HepG2 (cell line): ENCODE results near the gene DNAJA2. TPM values are rescaled to one million over a fixed set of nuclear protein-coding genes. Genes with fewer than 3 reads are reported as not detected.

ENCODE experiments used
- ATAC-seq: fragments of 200-7000 bp; cut with Tn5 transposase; 3 replicates; pipeline ENCODE4 v1.9.1; 2020; ENCODE audit warnings: mild to moderate bottlenecking, moderate library complexity
- BruUV-seq: library from RNA; stranded (reverse); fragments of 400-500 nt; replicated peaks from 2 replicates; lab custom pipeline; 2021; lab: Mats Ljungman, UMichigan
- CTCF ChIA-PET: fragments of 300-600 bp; formaldehyde crosslinking; extraction: SDS; loops from one replicate; lab custom pipeline; 2021; ENCODE audit warnings: low total read pairs, inconsistent platforms, low intra/inter-chr PET ratio; lab: Yijun Ruan, JAX
- POLR2A ChIA-PET: fragments of 350-600 bp; sonication (Branson Sonifier 250); formaldehyde crosslinking; loops from one replicate; lab custom pipeline; 2020; ENCODE audit warnings: antibody characterized with exemption, inconsistent platforms; lab: Yijun Ruan, JAX
- DNase-seq: peaks from one replicate; pipeline ENCODE4 v3.0.0-alpha.2; 2015; ENCODE audit warnings: low spot score
- FAIRE-seq: peaks from 3 replicates; lab custom pipeline; 2011; peaks lifted over from hg19 to GRCh38; lab: Jason Lieb, UNC
- H2AFZ ChIP-seq: one replicate; pipeline ENCODE4 v1.6.1; 2011; ENCODE audit warnings: low read length, inconsistent platforms
- H3K27ac ChIP-seq: fragments of 300-600 bp; 3 replicates; pipeline ENCODE4 v1.8.0; 2011; ENCODE audit warnings: mixed run types, mild to moderate bottlenecking, mixed read lengths, low read length, inconsistent platforms; ENCODE audit not compliant: insufficient read depth; ENCODE audit errors: extremely low read length
- H3K27me3 ChIP-seq, 2 experiments: fragments of 200-600 bp in 1 of 2; 2 replicates in 1 of 2; 3 replicates in 1 of 2; pipeline versions ENCODE4 v1.6.0 to v1.8.0; 2011; ENCODE audit warnings: low read length in 2 of 2, mild to moderate bottlenecking in 2 of 2, moderate library complexity in 2 of 2, inconsistent platforms in 1 of 2; ENCODE audit not compliant: insufficient read depth in 2 of 2, control insufficient read depth in 1 of 2
- H3K36me3 ChIP-seq, 2 experiments: fragments of 200-600 bp in 1 of 2; replicated peaks in 1 of 2; 2 replicates in 1 of 2; 3 replicates in 1 of 2; pipeline versions ENCODE4 v1.5.1 to v1.8.0; 2011; ENCODE audit warnings: low read length in 2 of 2, inconsistent platforms in 1 of 2; ENCODE audit not compliant: insufficient read depth in 2 of 2, control insufficient read depth in 1 of 2
- H3K4me1 ChIP-seq: 2 replicates; pipeline ENCODE4 v1.5.1; 2012; ENCODE audit warnings: low read length, inconsistent platforms; ENCODE audit not compliant: insufficient read depth
- H3K4me2 ChIP-seq: 2 replicates; pipeline ENCODE4 v1.6.0; 2011; ENCODE audit warnings: low read depth, low read length, inconsistent platforms
- H3K4me3 ChIP-seq, 3 experiments: fragments of 200-600 bp in 1 of 3; sonication (generic), shearing (Covaris generic) in 1 of 3; replicated peaks in 1 of 3; 2 replicates each; pipeline ENCODE4 v1.5.1; 2011 to 2016; ENCODE audit warnings: low read length in 3 of 3, inconsistent platforms in 2 of 3, low read depth in 2 of 3, mild to moderate bottlenecking in 2 of 3, control low read depth in 1 of 3, mixed read lengths in 1 of 3; ENCODE audit not compliant: insufficient read depth in 1 of 3
- H3K79me2 ChIP-seq: one replicate; pipeline ENCODE4 v1.6.1; 2011; ENCODE audit warnings: low read length, inconsistent platforms; ENCODE audit not compliant: insufficient read depth
- H3K9ac ChIP-seq: 2 replicates; pipeline ENCODE4 v1.6.0; 2011; ENCODE audit warnings: mild to moderate bottlenecking, low read depth, low read length, inconsistent platforms; ENCODE audit not compliant: insufficient read depth
- H3K9me3 ChIP-seq: 2 replicates; pipeline ENCODE4 v1.5.1; 2012; ENCODE audit warnings: mild to moderate bottlenecking, low read length
- H4K20me1 ChIP-seq: 2 replicates; pipeline ENCODE4 v1.6.0; 2011; ENCODE audit warnings: inconsistent platforms, mild to moderate bottlenecking, low read length, moderate library complexity; ENCODE audit not compliant: insufficient read depth
- ATF7 ChIP-seq, 2 experiments: fragments of 450-650 bp in 1 of 2; sonication (generic) in 1 of 2; formaldehyde crosslinking in 1 of 2; IDR thresholded peaks; 2 replicates each; pipeline versions ENCODE4 v1.4.0 to v1.6.1; 2016 to 2020; ENCODE audit warnings: antibody characterized with exemption in 1 of 2, mild to moderate bottlenecking in 1 of 2, missing genetic modification reagents in 1 of 2
- CEBPB ChIP-seq: IDR thresholded peaks from 2 replicates; pipeline ENCODE4 v1.6.1; 2011; ENCODE audit warnings: low read depth, low read length, improper control_type of control experiment, borderline replicate concordance
- ERF ChIP-seq: IDR thresholded peaks from 2 replicates; pipeline ENCODE4 v1.6.1; 2018; ENCODE audit warnings: missing biosample characterization, missing genetic modification reagents
- FOXK1 ChIP-seq: sonication (generic); formaldehyde crosslinking; IDR thresholded peaks from 2 replicates; pipeline ENCODE4 v1.4.0; 2020; ENCODE audit warnings: low read depth, missing genetic modification reagents, borderline replicate concordance
- IRF1 ChIP-seq: sonication (generic); formaldehyde crosslinking; IDR thresholded peaks from 2 replicates; pipeline ENCODE4 v1.4.0; 2020; ENCODE audit warnings: low read depth, mild to moderate bottlenecking, missing genetic modification reagents
- KLF15 ChIP-seq: sonication (generic); formaldehyde crosslinking; IDR thresholded peaks from 2 replicates; pipeline ENCODE4 v1.8.1; 2023; ENCODE audit warnings: borderline replicate concordance, mild to moderate bottlenecking, inconsistent platforms, missing genetic modification reagents, mixed read lengths
- KLF16 ChIP-seq, 2 experiments: sonication (generic) in 1 of 2; formaldehyde crosslinking in 1 of 2; IDR thresholded peaks; 2 replicates each; pipeline versions ENCODE4 v1.6.1 to v1.8.0; 2016 to 2023; ENCODE audit warnings: missing genetic modification reagents in 2 of 2, missing compliant biosample characterization in 1 of 2
- MAFF ChIP-seq: IDR thresholded peaks from 2 replicates; pipeline ENCODE4 v1.6.1; 2011; ENCODE audit warnings: low read depth, low read length, improper control_type of control experiment
- NR2F6 ChIP-seq, 2 experiments: IDR thresholded peaks; 2 replicates each; pipeline ENCODE4 v1.6.1; 2016; ENCODE audit warnings: antibody characterized with exemption in 1 of 2, mild to moderate bottlenecking in 1 of 2
- RAD21 ChIP-seq: fragments of 450-650 bp; formaldehyde crosslinking; IDR thresholded peaks from 2 replicates; pipeline ENCODE4 v1.5.0; 2020; ENCODE audit warnings: mild to moderate bottlenecking
- REXO4 ChIP-seq: sonication (generic); formaldehyde crosslinking; IDR thresholded peaks from 2 replicates; pipeline ENCODE4 v1.8.0; 2022; ENCODE audit warnings: missing genetic modification reagents, mild to moderate bottlenecking, borderline replicate concordance
- RFXAP ChIP-seq: sonication (generic); formaldehyde crosslinking; IDR thresholded peaks from 2 replicates; pipeline ENCODE4 v1.4.0; 2020; ENCODE audit warnings: missing genetic modification reagents, borderline replicate concordance
- SAP130 ChIP-seq: IDR thresholded peaks from 2 replicates; pipeline ENCODE4 v1.6.1; 2016; ENCODE audit warnings: low read depth
- SMC3 ChIP-seq: IDR thresholded peaks from 2 replicates; pipeline ENCODE4 v1.6.1; 2011; ENCODE audit warnings: low read length, improper control_type of control experiment
- TAF1 ChIP-seq: sonication (generic); formaldehyde crosslinking; IDR thresholded peaks from 2 replicates; pipeline ENCODE4 v1.4.0; 2020; ENCODE audit warnings: missing genetic modification reagents
- ZMYM3 ChIP-seq: sonication (generic); formaldehyde crosslinking; IDR thresholded peaks from 2 replicates; pipeline ENCODE4 v1.5.1; 2020; ENCODE audit warnings: mild to moderate bottlenecking, missing genetic modification reagents
- ZNF12 ChIP-seq: sonication (generic); formaldehyde crosslinking; IDR thresholded peaks from 2 replicates; pipeline ENCODE4 v1.5.0; 2020; ENCODE audit warnings: missing genetic modification reagents
- ZNF362 ChIP-seq: sonication (generic); formaldehyde crosslinking; IDR thresholded peaks from 2 replicates; pipeline ENCODE4 v1.4.0; 2020; ENCODE audit warnings: missing genetic modification reagents, mild to moderate bottlenecking, borderline replicate concordance
- ZNF691 ChIP-seq: sonication (generic); formaldehyde crosslinking; IDR thresholded peaks from 2 replicates; pipeline ENCODE4 v1.4.0; 2020; ENCODE audit warnings: missing genetic modification reagents, low read depth, mild to moderate bottlenecking, borderline replicate concordance
- WGBS: methylation state at CpG from one replicate; pipeline ENCODE4 v1.1.6; 2017; ENCODE audit warnings: low lambda C conversion rate; 5-methylcytosine and 5-hydroxymethylcytosine counted together
- in situ Hi-C: cut with HindIII; loops from 2 replicates; pipeline ENCODE4 v1.10.0; 2017; ENCODE audit warnings: low pct_unique_long_range_greater_than_20kb; ENCODE audit not compliant: extremely low pct_ligation_motif_present
- intact Hi-C: fragments of 100-400 bp; cut with micrococcal nuclease; formaldehyde crosslinking; loops from one replicate; pipeline ENCODE4 v1.10.0; 2022; ENCODE audit not compliant: unreplicated experiment
- polyA plus RNA-seq, 8 experiments: library from polyadenylated mRNA; depleted of rRNA in 3 of 8; stranded (reverse) in 7 of 8; unstranded in 1 of 8; fragments of >200 nt; fragmentation: Illumina TruSeq in 4 of 8; extraction: Trizol in 4 of 8; gene quantifications; 2 replicates each; pipeline versions ENCODE4 v1.2.1 to v1.2.3, GENCODE V29; 2011 to 2016; ENCODE audit warnings: low read depth in 4 of 8, missing spikeins in 1 of 8, mixed read lengths in 1 of 8; ENCODE audit not compliant: insufficient read depth in 1 of 8
- total RNA-seq, 5 experiments: library from RNA; depleted of rRNA; stranded (reverse); fragments of >200 nt; fragmentation: Illumina TruSeq; extraction: Trizol; gene quantifications; 2 replicates each; pipeline ENCODE4 v1.2.3, GENCODE V29; 2016; ENCODE audit warnings: low read depth in 1 of 5

Gene DNAJA2
- total and polyA plus RNA-seq, 2 of the 13 experiments (the other 11 are each of a cell fraction or from before 2014, with no cell fraction given), result 25.4 to 176 TPM

GRCh38 chr16:47018223-47018891, 44.9 kb upstream of the DNAJA2 start:
- Histone ChIP-seq H3K4me1 (peaks cover 21% of the 10 kb centered on the region), H3K4me3 (no peak overlapping the region), H3K27me3 (peaks cover 0 to 8% of the 10 kb centered on the region in 2 experiments; a peak in 1 of 5 replicates), H3K9ac (no peak overlapping the region), H2AFZ (no peak overlapping the region), H3K27ac (no peak overlapping the region), H3K9me3 (no peaks in the 10 kb centered on the region), H3K36me3 (no peaks in the 10 kb centered on the region), H3K79me2 (no peaks in the 10 kb centered on the region), H4K20me1 (no peaks in the 10 kb centered on the region), H3K4me2 (no peak overlapping the region; the same call in 1 of the 2 replicates)
- CTCF ChIA-PET, result interaction anchor here (1.4 to 2.5 kb wide), 2 partner anchors 45 to 70 kb away, joined by 3 to 27 read pairs; partner anchors contain the start of gene DNAJA2
- ATAC-seq (peak; percentile 100), FAIRE-seq (peak; percentile 98), DNase-seq (peak; percentile 73)
- no TSS peak for BruUV-seq
- POLR2A ChIA-PET, result no interaction called here
- in situ Hi-C loops, result loop anchor here (5.0 kb wide), 1 partner anchor 71 kb away; no protein-coding TSS in a partner anchor
- intact Hi-C loops, result loop anchor here (1.0 kb wide), 1 partner anchor 70 kb away; no protein-coding TSS in a partner anchor
- WGBS, result 29% methylated on average over 14 of the region's 14 CpGs
- TF ChIP-seq SMC3, result peak; percentile 94
- no peak for TF ChIP-seq KLF16 (CRISPR knock-in tag; IDR thresholded peaks at IDR 0.05)
- 0 out of 2 replicates have a peak, but pooled peaks have one; percentile 30 for TF ChIP-seq ZNF691
- 0 out of 2 replicates have a peak, but pooled peaks have one; percentile 13 for TF ChIP-seq RFXAP (CRISPR knock-in tag)
- TF ChIP-seq ERF, result 0 out of 2 replicates have a peak, but pooled peaks have one; percentile 33
- 0 out of 2 replicates have a peak, but pooled peaks have one; percentile 16 for TF ChIP-seq ATF7 (IDR thresholded peaks at IDR 0.05)
- no peak for TF ChIP-seq ATF7 (CRISPR knock-in tag; IDR thresholded peaks at IDR 0.05)
- TF ChIP-seq ZNF362, result peak; percentile 32; the same call in 1 of the 2 replicates
- no peak for TF ChIP-seq TAF1 (CRISPR knock-in tag)
- TF ChIP-seq IRF1 (CRISPR knock-in tag), result no peak
- peak; percentile 53; the same call in 1 of the 2 replicates for TF ChIP-seq CEBPB
- TF ChIP-seq NR2F6 (IDR thresholded peaks at IDR 0.05), result no peak
- TF ChIP-seq NR2F6 (CRISPR knock-in tag; IDR thresholded peaks at IDR 0.05), result peak; percentile 31; the same call in 1 of the 2 replicates
- no peak for TF ChIP-seq REXO4
- peak; percentile 82 for TF ChIP-seq RAD21
- peak; percentile 52; the same call in 1 of the 2 replicates for TF ChIP-seq SAP130
- peak; percentile 62; the same call in 1 of the 2 replicates for TF ChIP-seq ZNF12 (CRISPR knock-in tag)
- TF ChIP-seq ZMYM3 (CRISPR knock-in tag), result peak; percentile 26; the same call in 1 of the 2 replicates
- peak; percentile 20; the same call in 1 of the 2 replicates for TF ChIP-seq MAFF
- 0 out of 2 replicates have a peak, but pooled peaks have one; percentile 25 for TF ChIP-seq FOXK1 (CRISPR knock-in tag)
- no peak for TF ChIP-seq KLF15 (CRISPR knock-in tag)
